GM23338 (cell line): Measurements from ENCODE around the gene MATN1. TPM values are rescaled to one million over a fixed set of nuclear protein-coding genes. Genes with fewer than 3 reads are reported as not detected.

Source experiments
- ATAC-seq: fragments of 200-7000 bp; cut with Tn5 transposase; 3 replicates; pipeline ENCODE4 v1.9.1; 2020
- DNase-seq: peaks from one replicate; pipeline ENCODE4 v3.0.0-alpha.2; 2015; ENCODE audit warnings: low spot score
- H2AFZ ChIP-seq: fragments of 200-600 bp; sonication (generic); 2 replicates; pipeline ENCODE4 v1.8.0; 2016; ENCODE audit warnings: antibody characterized with exemption, mild to moderate bottlenecking, moderate library complexity
- H3F3A ChIP-seq: fragments of 200-600 bp; sonication (generic); replicated peaks from 2 replicates; pipeline ENCODE4 v1.8.0; 2017; ENCODE audit warnings: antibody characterized with exemption, mixed run types, low read depth
- H3K27ac ChIP-seq: fragments of 200-600 bp; sonication (generic); 2 replicates; pipeline ENCODE4 v1.6.1; 2016; ENCODE audit warnings: low read depth
- H3K27me3 ChIP-seq: fragments of 200-600 bp; sonication (generic); 2 replicates; pipeline ENCODE4 v1.8.0; 2016; ENCODE audit warnings: mild to moderate bottlenecking, mixed run types, moderate library complexity; ENCODE audit not compliant: insufficient read depth
- H3K36me3 ChIP-seq: fragments of 200-600 bp; sonication (generic); 2 replicates; pipeline ENCODE4 v1.8.0; 2016; ENCODE audit warnings: mild to moderate bottlenecking; ENCODE audit not compliant: insufficient read depth
- H3K4me1 ChIP-seq: fragments of 200-600 bp; sonication (generic); 2 replicates; pipeline ENCODE4 v1.8.0; 2016; ENCODE audit warnings: mild to moderate bottlenecking, moderate library complexity; ENCODE audit not compliant: insufficient read depth
- H3K4me2 ChIP-seq: fragments of 200-600 bp; sonication (generic); 2 replicates; pipeline ENCODE4 v1.7.1; 2017; ENCODE audit warnings: mixed run types
- H3K4me3 ChIP-seq: fragments of 200-600 bp; sonication (generic); 2 replicates; pipeline ENCODE4 v1.6.1; 2016; ENCODE audit warnings: mixed run types
- H3K79me2 ChIP-seq: fragments of 200-600 bp; sonication (generic); replicated peaks from 2 replicates; pipeline ENCODE4 v1.8.0; 2017; ENCODE audit warnings: mild to moderate bottlenecking; ENCODE audit not compliant: insufficient read depth
- H3K9me2 ChIP-seq: fragments of 200-600 bp; sonication (generic); 2 replicates; pipeline ENCODE4 v1.8.0; 2017; ENCODE audit not compliant: insufficient read depth
- H4K20me1 ChIP-seq: fragments of 200-600 bp; sonication (generic); replicated peaks from 2 replicates; pipeline ENCODE4 v1.8.0; 2017; ENCODE audit warnings: mild to moderate bottlenecking; ENCODE audit not compliant: insufficient read depth
- H3K27ac Mint-ChIP-seq: 2 replicates; pipeline ENCODE4 v1.8.0; 2020; ENCODE audit warnings: inconsistent platforms, mild to moderate bottlenecking, moderate library complexity, mixed read lengths
- H3K27me3 Mint-ChIP-seq: 3 replicates; pipeline ENCODE4 v1.8.0; 2022; ENCODE audit warnings: low read depth, mild to moderate bottlenecking, moderate library complexity, mixed read lengths, inconsistent platforms; ENCODE audit not compliant: insufficient read depth, poor library complexity
- H3K36me3 Mint-ChIP-seq: 3 replicates; pipeline ENCODE4 v1.8.0; 2021; ENCODE audit warnings: low read depth, mild to moderate bottlenecking, inconsistent platforms, moderate library complexity, mixed read lengths
- H3K4me1 Mint-ChIP-seq: 3 replicates; pipeline ENCODE4 v1.8.0; 2020; ENCODE audit warnings: mild to moderate bottlenecking, inconsistent platforms, mixed read lengths
- H3K4me3 Mint-ChIP-seq: 3 replicates; pipeline ENCODE4 v1.8.0; 2021; ENCODE audit warnings: moderate library complexity, mild to moderate bottlenecking, inconsistent platforms, mixed read lengths
- H3K9me3 Mint-ChIP-seq: 3 replicates; pipeline ENCODE4 v1.8.0; 2020; ENCODE audit warnings: moderate library complexity, mild to moderate bottlenecking, inconsistent platforms, mixed read lengths
- CREB1 ChIP-seq: fragments of 250-450 bp; sonication (Bioruptor Pico); IDR thresholded peaks from 2 replicates; pipeline ENCODE4 v1.5.0; 2020; ENCODE audit warnings: low read depth, mild to moderate bottlenecking, moderate library complexity
- CTCF ChIP-seq, 2 experiments: fragments of 200-600 bp in 1 of 2; sonication (generic) in 1 of 2; conservative IDR thresholded peaks; 2 replicates each; pipeline versions ENCODE4 v1.5.1 to v1.6.1; 2016 to 2017; ENCODE audit warnings: antibody characterized with exemption in 2 of 2, low read depth in 2 of 2, mild to moderate bottlenecking in 2 of 2, moderate library complexity in 1 of 2
- ETS1 ChIP-seq: IDR thresholded peaks from 2 replicates; pipeline ENCODE4 v1.6.1; 2016; ENCODE audit warnings: antibody characterized with exemption
- EZH2 ChIP-seq: fragments of 200-600 bp; sonication (generic); IDR thresholded peaks from one replicate; pipeline ENCODE4 v1.8.0; 2017; ENCODE audit warnings: antibody characterized with exemption, mild to moderate bottlenecking, low read depth; ENCODE audit not compliant: unreplicated experiment
- EZH2phosphoT487 ChIP-seq: fragments of 200-600 bp; sonication (generic); IDR thresholded peaks from one replicate; pipeline ENCODE4 v1.8.1; 2018; ENCODE audit warnings: antibody characterized with exemption; ENCODE audit not compliant: unreplicated experiment
- JUNB ChIP-seq: IDR thresholded peaks from one replicate; pipeline ENCODE4 v1.6.1; 2016; ENCODE audit warnings: antibody characterized with exemption; ENCODE audit not compliant: unreplicated experiment
- NANOG ChIP-seq: IDR thresholded peaks from 2 replicates; pipeline ENCODE4 v1.6.1; 2016; ENCODE audit warnings: antibody characterized with exemption, borderline replicate concordance
- POLR2AphosphoS5 ChIP-seq: IDR thresholded peaks from 2 replicates; pipeline ENCODE4 v1.6.1; 2016; ENCODE audit warnings: antibody characterized with exemption, low read depth
- REST ChIP-seq: IDR thresholded peaks from one replicate; pipeline ENCODE4 v1.6.1; 2018; ENCODE audit warnings: antibody characterized with exemption; ENCODE audit not compliant: unreplicated experiment
- STAT1 ChIP-seq: IDR thresholded peaks from one replicate; pipeline ENCODE4 v1.6.1; 2016; ENCODE audit warnings: antibody characterized with exemption; ENCODE audit not compliant: unreplicated experiment
- ZNF114 ChIP-seq: fragments of 250-450 bp; sonication (Bioruptor Pico); IDR thresholded peaks from 2 replicates; pipeline ENCODE4 v1.5.0; 2020; ENCODE audit warnings: mild to moderate bottlenecking, moderate library complexity
- ZNF331 ChIP-seq: fragments of 250-450 bp; sonication (Bioruptor Pico); IDR thresholded peaks from 2 replicates; pipeline ENCODE4 v1.5.0; 2020; ENCODE audit warnings: low read depth, mild to moderate bottlenecking, moderate library complexity
- ZNF462 ChIP-seq: fragments of 250-450 bp; sonication (Bioruptor Pico); IDR thresholded peaks from 2 replicates; pipeline ENCODE4 v1.5.0; 2020; ENCODE audit warnings: mild to moderate bottlenecking, moderate library complexity
- polyA plus RNA-seq: library from polyadenylated mRNA; unstranded; fragments of >200 nt; fragmentation: Nextera tagmentation; extraction: Ambion mirVana; gene quantifications from 2 replicates; pipeline ENCODE4 v1.2.1, GENCODE V29; 2016
- total RNA-seq: library from RNA; depleted of rRNA; stranded (reverse); fragments of >200 nt; shearing (Covaris generic); gene quantifications from 2 replicates; pipeline ENCODE4 v1.2.3, GENCODE V29; 2014

Gene MATN1
- total and polyA plus RNA-seq, 2 experiments from 2014 or later, result 0.08 to 0.31 TPM

- peaks cover 20% of the 10 kb centered on the region for H3K4me1 Mint-ChIP-seq
- Histone ChIP-seq H3K9me2 (no peaks in the 10 kb centered on the region), H3K4me2 (0 out of 2 replicates have a peak overlapping the region, but pooled peaks have one; percentile 91), H3K4me3 (no peak overlapping the region), H3F3A (no peaks in the 10 kb centered on the region; the same call in 1 of the 2 replicates), H3K27ac (no peak overlapping the region), H3K4me1 (peaks cover 20% of the 10 kb centered on the region), H2AFZ (no peak overlapping the region), H3K79me2 (no peaks in the 10 kb centered on the region), H4K20me1 (no peaks in the 10 kb centered on the region), H3K27me3 (peaks cover 5% of the 10 kb centered on the region; the same call in 1 of the 2 replicates), H3K36me3 (no peaks in the 10 kb centered on the region)
- no peak overlapping the region for H3K4me3 Mint-ChIP-seq
- peaks cover 27% of the 10 kb centered on the region for H3K27me3 Mint-ChIP-seq
- H3K27ac Mint-ChIP-seq, result no peak overlapping the region
- DNase-seq, result no peak
- TF ChIP-seq STAT1, result no peak
- no peak for TF ChIP-seq REST
- no peak for TF ChIP-seq ZNF331
- TF ChIP-seq JUNB, result no peak
- no peak for TF ChIP-seq ZNF462 (CRISPR knock-in tag)
- no peak for TF ChIP-seq CTCF (conservative IDR thresholded peaks at IDR 0.05; ENCODE audit: low read depth in 2 of 2)
- TF ChIP-seq CREB1 (CRISPR knock-in tag), result no peak
- no peak for TF ChIP-seq NANOG
- no peak for TF ChIP-seq EZH2phosphoT487
- TF ChIP-seq EZH2, result no peak
- no peak for TF ChIP-seq ZNF114 (CRISPR knock-in tag)
- TF ChIP-seq ETS1, result no peak
- TF ChIP-seq POLR2AphosphoS5, result no peak
- no peaks in the 10 kb centered on the region for H3K36me3 Mint-ChIP-seq
- H3K9me3 Mint-ChIP-seq, result peaks cover 10% of the 10 kb centered on the region; the same call in 2 of the 3 replicates
- ATAC-seq, result no peak
Measured at GRCh38 chr1:30684259-30684658, 39.1 kb downstream of the MATN1 start.
